Effector memory CD8-positive, alpha-beta T cell (primary cell): ENCODE results near the gene TREM2.
"Not testable (repeated sequence)": the region's sequence is repeated elsewhere in the genome, so short reads cannot be mapped to it uniquely, and the experiment has no call there.

ENCODE experiments used
- ATAC-seq: fragments of 150-1000 bp; cut with Tn5 transposase; replicated peaks from 2 replicates; pipeline ENCODE4 v1.10.0; 2021; ENCODE audit warnings: mild to moderate bottlenecking, moderate library complexity
- DNase-seq, 3 experiments: peaks; one replicate each; pipeline ENCODE4 v3.0.0; 2021
- H3K27ac Mint-ChIP-seq, 2 donors: one replicate each; pipeline ENCODE4 v1.8.0; 2022; ENCODE audit warnings: mild to moderate bottlenecking in 2 of 2, mixed read lengths in 2 of 2, moderate library complexity in 2 of 2
- H3K27me3 Mint-ChIP-seq, 2 donors: one replicate each; pipeline ENCODE4 v1.8.0; 2022; ENCODE audit warnings: mixed read lengths in 2 of 2
- H3K36me3 Mint-ChIP-seq: one replicate; pipeline ENCODE4 v1.8.0; 2022; ENCODE audit warnings: mild to moderate bottlenecking, moderate library complexity, mixed read lengths; ENCODE audit not compliant: insufficient read depth
- H3K4me1 Mint-ChIP-seq, 2 donors: one replicate each; pipeline ENCODE4 v1.8.0; 2022; ENCODE audit warnings: low read depth in 2 of 2, mixed read lengths in 2 of 2
- H3K4me3 Mint-ChIP-seq, 2 donors: one replicate each; pipeline ENCODE4 v1.8.0; 2022; ENCODE audit warnings: mild to moderate bottlenecking in 2 of 2, mixed read lengths in 2 of 2, moderate library complexity in 2 of 2
- H3K9me3 Mint-ChIP-seq, 2 donors: one replicate each; pipeline ENCODE4 v1.8.0; 2022; ENCODE audit warnings: mixed read lengths in 2 of 2

Gene TREM2

GRCh38 chr6:41119508-41119907 is 43.4 kb downstream of the TREM2 start:
- ATAC-seq (no peak), DNase-seq (no peak)
- Mint-ChIP-seq H3K27me3 (no peaks in the 10 kb centered on the region), H3K4me1 (no peaks in the 10 kb centered on the region), H3K9me3 (no peaks in the 10 kb centered on the region), H3K4me3 (no peak overlapping the region), H3K36me3 (no peaks in the 10 kb centered on the region), H3K27ac (no peak overlapping the region)

- not testable (repeated sequence) for DNase-seq, H3K27ac Mint-ChIP-seq, ATAC-seq, H3K36me3 Mint-ChIP-seq, H3K27me3 Mint-ChIP-seq, H3K4me3 Mint-ChIP-seq, H3K4me1 Mint-ChIP-seq, H3K9me3 Mint-ChIP-seq
These were observed 47.9 kb downstream of the TREM2 start for GRCh38 chr6:41115027-41115426.

- no peak for DNase-seq
- Mint-ChIP-seq H3K4me3 (no peak overlapping the region), H3K9me3 (no peaks in the 10 kb centered on the region), H3K36me3 (no peaks in the 10 kb centered on the region), H3K27me3 (no peaks in the 10 kb centered on the region), H3K27ac (no peak overlapping the region), H3K4me1 (no peaks in the 10 kb centered on the region)
- no peak for ATAC-seq
These were observed 51.9 kb downstream of the TREM2 start for GRCh38 chr6:41111017-41111416.
